ENCODE data around the gene ITPK1.

DNA sequence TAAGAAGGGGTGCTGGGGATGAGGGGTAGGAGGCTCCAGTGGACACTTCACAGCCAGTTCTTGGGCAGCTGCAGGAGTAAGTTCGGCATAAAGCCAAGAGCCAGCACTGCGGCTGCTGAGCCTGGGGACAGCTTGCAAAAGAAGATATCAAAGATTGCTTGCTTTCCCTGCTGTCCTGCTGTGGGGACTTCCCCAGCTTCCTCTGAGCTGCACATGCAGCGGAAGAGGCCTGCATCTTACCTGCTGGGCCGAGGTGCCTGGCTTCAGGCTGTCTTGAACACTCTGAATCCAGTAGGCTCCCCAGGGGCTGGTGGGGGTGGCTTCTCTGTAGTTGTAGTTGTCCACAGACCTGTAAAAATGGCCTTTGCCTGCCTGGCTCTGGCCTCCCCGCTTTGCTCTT lies 191.5 kb downstream of the ITPK1 start:
- TF ChIP-seq, protein P1, sequence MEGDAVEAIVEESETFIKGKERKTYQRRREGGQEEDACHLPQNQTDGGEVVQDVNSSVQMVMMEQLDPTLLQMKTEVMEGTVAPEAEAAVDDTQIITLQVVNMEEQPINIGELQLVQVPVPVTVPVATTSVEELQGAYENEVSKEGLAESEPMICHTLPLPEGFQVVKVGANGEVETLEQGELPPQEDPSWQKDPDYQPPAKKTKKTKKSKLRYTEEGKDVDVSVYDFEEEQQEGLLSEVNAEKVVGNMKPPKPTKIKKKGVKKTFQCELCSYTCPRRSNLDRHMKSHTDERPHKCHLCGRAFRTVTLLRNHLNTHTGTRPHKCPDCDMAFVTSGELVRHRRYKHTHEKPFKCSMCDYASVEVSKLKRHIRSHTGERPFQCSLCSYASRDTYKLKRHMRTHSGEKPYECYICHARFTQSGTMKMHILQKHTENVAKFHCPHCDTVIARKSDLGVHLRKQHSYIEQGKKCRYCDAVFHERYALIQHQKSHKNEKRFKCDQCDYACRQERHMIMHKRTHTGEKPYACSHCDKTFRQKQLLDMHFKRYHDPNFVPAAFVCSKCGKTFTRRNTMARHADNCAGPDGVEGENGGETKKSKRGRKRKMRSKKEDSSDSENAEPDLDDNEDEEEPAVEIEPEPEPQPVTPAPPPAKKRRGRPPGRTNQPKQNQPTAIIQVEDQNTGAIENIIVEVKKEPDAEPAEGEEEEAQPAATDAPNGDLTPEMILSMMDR (conservative IDR thresholded peaks at IDR 0.05 in 1 of 2, IDR thresholded peaks at IDR 0.05 in 1 of 2; ENCODE audit: extremely low read depth in 1 of 2, insufficient read depth in 1 of 2, low read depth in 1 of 2, low read length in 2 of 2), result no peak
- no peak for TF ChIP-seq EZH2 (IDR thresholded peaks at IDR 0.05; ENCODE audit: borderline replicate concordance, low read length)

Measured in mammary epithelial cell (primary cell).